ENCODE data around the gene YDJC.
A peak's percentile ranks its signal among the peaks of the same experiment; 100 is the strongest.
"Not testable (repeated sequence)": the region's sequence is repeated elsewhere in the genome, so short reads cannot be mapped to it uniquely, and the experiment has no call there.

Gene YDJC

GRCh38 chr22:21628386-21629254 is 1.2 kb downstream of the YDJC start:
- no peak for DNase-seq

DNA sequence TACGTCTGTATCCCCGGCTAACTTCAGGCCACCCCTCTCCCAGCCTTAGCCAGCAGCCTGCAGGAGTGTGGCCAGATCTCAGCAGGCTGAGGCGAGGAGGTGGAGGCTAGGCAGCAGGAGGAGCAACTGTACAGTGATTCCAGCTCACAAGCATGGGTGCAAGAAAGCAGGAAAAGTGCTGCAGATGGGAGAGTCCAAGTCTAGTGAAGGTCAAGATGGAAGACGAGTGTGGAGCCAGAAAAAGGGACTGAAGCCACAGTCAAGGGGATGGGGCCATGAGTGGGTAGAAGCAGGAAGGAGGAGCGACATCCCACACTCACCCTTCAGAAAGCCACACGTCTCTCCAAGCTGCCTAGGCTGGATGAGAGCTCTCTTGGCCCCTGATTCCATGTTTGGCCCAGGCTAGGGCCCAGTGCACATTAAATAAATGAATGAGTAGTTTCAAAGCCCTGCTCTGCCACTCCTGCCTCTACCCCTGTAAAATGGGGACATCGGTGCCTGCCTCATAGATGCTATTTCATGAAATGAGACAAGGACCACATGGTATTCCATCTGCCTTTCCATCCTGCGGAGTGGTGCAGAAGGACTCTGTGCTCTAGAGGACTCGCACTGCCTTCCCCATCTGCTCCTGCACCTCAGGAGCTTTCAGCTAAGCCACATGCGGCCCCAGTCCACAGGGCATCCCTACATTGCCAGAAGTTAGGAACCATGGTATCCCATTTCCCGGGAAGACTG is 2.9 kb downstream of the YDJC start:
- DNase-seq = peak in 1 of 2 experiments; percentile 40

GRCh38 chr22:21626073-21626734 is 3.6 kb downstream of the YDJC start:
- DNase-seq = no peak

DNA sequence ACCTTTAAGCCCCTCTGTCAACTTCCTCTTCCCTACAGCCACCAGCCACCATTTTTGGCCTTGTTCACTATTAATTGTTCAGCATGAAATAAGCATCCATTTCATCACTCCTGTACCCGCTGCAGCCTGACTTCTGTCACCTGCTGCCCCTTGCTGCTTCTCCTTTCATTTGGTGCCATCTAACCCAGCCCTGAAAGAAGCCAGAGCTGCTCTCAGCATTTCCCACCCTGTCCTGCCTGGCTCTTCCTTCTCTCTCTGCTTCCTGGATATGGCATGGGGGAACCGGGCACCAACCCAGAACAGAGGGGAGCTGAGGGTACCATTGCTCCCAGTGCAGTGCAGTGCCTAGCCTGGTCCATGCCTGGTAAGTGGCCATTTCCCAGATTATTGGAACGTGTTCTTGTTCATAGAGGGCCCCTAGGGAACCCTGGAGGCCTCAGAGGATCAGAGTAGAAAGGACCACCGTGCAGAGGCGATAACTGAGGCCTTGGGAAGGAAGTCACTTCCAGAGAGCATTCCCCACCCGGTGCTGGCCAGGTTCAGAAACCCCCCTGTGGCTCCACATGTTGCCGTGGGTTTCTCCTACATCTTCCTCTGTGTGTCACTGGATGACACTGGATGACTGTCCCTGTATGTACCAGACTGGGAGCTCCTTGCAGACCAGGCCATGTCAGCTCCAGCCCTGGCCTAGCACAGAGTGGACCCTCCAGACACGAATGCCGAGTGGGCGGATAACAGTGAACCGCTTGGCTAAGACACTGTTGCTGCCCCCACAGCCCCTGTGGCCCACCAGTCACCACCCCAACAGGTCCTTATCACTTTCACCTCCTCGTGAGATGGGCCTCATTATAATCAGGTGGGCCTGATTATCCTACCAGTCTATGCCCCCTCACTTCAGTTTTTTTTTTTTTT is 4.7 kb downstream of the YDJC start:
- DNase-seq = no peak

DNA sequence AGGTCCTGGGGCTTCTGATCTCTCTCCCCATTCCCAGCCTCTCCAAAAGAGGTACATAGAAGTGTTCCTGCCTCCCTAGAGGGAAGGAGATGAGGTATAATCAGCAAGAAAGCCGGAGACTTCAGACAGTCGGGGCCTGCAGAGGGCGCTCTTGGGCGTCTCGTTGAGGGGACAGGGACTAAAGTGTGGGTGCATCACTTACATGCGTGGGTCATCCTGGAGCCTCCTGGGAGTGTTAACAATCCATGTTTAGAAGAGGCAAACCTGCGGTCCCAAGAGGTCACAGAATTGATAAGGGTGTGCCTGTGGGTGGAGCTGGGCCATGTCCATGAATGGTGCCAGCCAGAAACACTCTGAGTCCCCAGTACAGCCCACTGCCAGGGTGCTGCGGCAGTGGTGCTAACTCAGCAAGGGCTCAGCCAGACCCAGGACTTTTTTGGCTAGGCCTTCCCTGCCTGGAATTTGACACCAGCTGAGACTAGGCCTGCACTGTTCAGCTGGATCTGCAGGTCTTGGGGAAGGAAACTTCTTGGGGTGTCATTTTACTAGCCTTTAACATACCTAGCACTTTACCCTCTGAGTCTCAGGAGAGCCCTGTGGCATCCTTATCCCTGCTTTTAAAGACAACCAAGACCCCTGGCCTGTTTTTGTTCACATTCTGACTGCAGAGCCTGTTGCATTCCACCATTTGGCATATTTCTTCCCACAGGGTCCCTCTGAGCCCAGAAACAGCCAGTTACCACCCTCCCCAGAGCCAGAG is 5.5 kb downstream of the YDJC start:
- peak in 1 of 2 experiments; percentile 51 for DNase-seq

DNA sequence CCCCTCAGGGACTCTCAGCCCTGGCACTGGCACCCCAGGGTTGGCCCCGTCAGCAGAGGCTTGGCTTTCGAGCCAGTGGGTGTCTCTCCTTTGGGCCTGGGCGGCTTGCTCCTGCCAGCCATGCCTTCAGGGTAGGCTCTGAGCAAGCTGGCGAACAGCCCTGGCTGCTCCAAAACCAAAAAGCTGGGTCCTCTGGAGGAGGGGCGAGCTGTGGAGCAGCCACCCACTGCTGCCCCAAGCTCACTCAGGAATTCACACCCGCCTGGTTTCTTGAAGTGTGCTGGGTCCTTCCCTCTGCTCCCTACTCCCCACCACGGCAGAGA is 6.2 kb downstream of the YDJC start:
- peak in 1 of 2 experiments; percentile 79 for DNase-seq

DNA sequence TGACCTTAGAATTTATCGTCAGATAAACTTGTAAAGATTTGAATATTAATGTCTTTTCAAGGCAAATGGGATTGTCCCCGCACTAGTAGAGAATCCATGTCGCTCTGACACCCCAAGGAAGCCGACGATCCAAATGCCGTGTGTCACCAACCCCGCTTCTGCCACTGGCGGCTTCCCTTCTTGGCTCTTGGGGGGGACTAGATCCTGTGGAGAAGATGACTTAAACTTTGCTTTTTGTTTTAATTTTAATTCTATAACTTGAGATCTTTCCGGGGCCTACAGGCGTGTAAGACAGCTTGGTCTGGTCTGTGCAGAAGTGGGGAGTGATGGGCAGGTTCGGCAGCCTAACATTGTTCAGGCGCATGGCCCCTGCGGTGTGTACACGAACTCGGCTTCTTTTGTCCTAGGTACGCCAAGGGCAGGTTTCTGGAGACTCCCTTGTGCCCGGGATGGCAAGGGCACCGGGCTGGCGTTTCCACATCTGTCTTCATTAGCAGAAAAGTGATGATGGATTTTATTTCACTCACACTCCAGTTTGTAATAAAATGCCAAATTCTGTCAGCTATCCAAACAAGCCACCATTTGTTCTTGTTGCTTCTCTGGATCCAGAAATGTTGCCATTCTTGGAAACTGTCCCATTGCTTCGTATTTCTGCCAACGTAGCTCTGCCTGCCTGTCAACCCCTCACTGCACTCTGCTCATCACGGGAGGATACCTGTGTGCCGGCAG is 6.7 kb downstream of the YDJC start:
- peak; percentile 79 to 93 for DNase-seq

DNA sequence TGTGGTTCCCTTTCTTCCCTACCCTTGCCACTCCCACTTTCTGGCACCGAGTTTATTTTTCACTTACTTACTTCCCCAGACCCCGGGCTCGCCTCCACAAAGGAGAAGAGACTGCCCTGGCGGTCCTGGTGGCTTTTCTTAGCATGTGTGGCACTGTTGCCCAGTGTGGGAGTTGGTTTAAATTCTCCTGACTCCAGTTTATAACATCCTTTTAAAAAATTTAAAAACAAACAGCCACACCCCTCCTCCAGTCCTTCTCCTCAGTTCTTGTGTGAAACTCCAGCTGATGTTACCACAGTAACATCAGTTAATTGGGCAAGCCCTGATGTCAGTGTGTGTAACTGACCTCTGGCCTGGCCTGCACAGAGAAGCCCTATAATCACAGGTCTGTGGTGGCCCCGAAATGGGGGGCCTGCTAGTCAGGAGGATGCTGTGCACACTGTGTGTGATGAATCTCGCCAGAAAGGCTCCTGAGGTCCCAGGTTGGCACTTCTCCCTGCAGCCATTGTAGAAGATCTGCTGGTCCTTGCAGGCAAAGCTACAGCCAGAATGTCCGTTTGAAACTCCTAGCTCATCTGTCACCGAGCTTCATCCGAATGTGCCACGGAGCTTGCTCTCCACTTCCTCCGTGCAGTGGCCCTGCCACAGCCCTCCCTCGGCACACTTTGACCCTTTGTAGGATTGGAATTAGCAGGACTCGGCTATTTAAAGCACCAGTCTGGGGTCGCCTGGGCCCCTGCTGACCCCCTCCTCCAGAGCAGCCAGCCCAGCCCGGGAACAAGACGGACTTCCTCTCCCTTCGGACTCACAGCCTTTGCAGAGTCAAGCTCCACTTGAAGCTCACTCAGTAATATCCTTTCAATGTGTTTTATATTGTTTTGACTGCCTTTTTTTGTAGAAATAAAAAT is 7.6 kb downstream of the YDJC start:
- DNase-seq = no peak

DNA sequence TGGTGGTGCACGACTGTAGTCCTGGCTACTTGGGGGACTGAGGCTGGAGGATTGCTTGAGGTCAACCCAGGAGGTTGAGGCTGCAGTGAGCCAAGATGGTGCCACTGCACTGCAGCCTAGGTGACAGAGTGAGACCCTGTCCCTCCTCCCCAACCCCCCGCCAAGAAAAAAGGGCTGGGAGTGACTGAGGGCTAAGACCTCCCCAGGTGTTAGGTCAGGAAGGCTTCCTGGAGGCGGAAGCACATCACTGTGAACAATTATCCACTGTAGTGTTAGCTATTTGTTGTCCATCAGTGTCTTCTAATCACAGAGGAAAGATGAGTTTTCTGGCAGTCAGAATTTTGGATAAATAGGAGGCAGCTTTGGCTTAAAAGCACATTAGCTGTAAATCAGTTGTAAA is 8.8 kb downstream of the YDJC start:
- no peak for DNase-seq

GRCh38 chr22:21617337-21617736 is 12.5 kb downstream of the YDJC start:
- not testable (repeated sequence) for DNase-seq

DNA sequence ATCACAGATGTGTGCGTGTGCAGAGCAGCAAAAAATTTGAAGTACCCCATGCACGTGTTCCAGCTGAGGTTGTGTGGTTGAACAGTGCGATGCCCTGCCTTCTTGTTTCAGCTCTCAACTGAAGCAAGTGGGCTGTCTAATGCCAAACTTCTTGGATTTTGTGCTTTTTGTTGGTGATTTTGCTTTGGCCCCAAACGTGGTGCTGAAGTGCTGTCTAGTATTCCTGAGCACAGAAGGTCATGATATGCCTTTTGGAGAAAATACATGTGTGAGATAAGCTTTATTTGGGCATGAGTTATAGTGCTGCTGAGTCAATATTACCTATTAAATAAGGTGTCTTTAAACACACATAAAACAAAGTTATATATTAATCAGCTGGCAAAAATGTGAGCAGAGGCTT is 14.1 kb downstream of the YDJC start:
- DNase-seq = no peak

GRCh38 chr22:21613553-21614233 is 16.1 kb downstream of the YDJC start:
- no peak for DNase-seq

GRCh38 chr22:21612858-21613257 is 17.0 kb downstream of the YDJC start:
- no peak for DNase-seq

DNA sequence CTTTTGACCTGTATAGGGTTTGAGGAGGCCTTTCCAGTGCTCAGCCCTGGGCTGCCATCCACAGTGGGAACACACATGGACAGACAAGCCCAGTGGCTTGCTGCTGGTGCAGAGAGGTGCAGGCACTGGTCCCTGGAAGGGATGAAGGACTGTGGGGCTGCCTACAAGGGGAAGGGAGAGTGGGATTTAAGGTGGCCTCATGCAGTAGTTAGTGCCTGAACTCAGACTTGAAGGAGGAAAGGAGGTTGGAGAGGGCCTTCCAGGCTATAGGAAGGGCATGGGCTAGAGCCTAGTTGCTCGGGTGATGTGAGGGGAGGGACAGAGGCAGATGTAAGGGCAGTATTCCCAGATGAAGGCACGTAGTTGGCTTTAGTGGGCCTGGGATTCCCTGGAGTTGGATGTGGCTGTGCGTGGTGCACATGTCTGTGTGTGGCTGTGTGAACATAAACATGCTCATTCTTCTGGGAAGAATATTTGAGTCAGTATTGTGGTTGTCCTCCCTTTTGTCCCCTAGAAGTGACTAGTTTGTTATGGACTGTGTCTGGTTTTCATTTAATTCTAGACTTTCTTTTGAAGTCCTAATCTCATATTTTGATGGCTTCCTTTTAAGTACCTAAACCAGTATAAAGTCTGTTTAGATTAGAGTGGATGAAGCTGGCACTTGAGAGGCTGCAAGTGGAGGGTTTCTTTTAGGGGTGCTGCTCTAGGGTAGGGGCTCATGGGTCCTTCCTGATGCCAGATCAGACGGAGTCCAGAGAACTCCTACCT is 18.4 kb downstream of the YDJC start:
- DNase-seq = no peak

- DNase-seq = not testable (repeated sequence)
Observed at GRCh38 chr22:21609556-21610157, 20.2 kb downstream of the YDJC start.

GRCh38 chr22:21606775-21607174 is 23.0 kb downstream of the YDJC start:
- DNase-seq = no peak

DNA sequence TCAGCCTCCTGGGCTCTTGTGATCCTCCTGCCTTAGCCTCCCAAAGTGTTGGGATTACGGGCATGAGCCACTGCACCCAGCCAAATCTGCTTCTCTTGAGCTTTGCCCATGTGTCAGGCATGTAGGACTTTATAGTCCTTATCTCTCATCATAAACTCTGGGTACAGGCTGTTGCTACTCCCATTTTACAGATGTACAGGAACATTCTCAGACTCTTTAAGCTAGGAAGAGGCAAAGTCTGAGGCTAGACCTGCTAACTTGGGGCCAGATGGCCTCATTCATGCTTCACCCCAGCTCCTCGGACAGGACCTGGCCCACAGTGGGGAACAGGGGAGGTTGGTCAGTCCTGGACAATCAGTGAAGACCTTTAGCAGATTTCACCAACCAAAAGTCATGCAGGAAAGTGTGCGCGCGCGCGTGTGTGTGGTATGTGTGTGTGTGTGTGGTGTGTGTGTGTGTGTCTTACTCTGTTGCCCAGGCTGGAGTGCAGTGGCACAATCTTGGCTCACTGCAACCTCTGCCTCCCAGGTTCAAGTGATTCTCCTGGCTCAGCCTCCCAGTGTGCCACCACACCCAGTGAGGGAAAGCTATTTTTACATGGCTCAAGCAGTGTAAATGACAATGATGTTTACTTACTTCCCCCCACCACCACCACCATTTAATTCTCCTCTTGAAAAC is 23.8 kb downstream of the YDJC start:
- DNase-seq = no peak

GRCh38 chr22:21603973-21604372 is 25.8 kb downstream of the YDJC start:
- DNase-seq = no peak
